ENCODE results near the gene BRSK1. TPM values are rescaled to one million over a fixed set of nuclear protein-coding genes. Genes with fewer than 3 reads are reported as not detected.

The BRSK1 gene
- total and polyA plus RNA-seq, 10 of the 15 experiments (the other 5 are each of a cell fraction or from before 2014, with no cell fraction given): 0.03 to 0.76 (median 0.25) TPM; not detected in 4

DNA sequence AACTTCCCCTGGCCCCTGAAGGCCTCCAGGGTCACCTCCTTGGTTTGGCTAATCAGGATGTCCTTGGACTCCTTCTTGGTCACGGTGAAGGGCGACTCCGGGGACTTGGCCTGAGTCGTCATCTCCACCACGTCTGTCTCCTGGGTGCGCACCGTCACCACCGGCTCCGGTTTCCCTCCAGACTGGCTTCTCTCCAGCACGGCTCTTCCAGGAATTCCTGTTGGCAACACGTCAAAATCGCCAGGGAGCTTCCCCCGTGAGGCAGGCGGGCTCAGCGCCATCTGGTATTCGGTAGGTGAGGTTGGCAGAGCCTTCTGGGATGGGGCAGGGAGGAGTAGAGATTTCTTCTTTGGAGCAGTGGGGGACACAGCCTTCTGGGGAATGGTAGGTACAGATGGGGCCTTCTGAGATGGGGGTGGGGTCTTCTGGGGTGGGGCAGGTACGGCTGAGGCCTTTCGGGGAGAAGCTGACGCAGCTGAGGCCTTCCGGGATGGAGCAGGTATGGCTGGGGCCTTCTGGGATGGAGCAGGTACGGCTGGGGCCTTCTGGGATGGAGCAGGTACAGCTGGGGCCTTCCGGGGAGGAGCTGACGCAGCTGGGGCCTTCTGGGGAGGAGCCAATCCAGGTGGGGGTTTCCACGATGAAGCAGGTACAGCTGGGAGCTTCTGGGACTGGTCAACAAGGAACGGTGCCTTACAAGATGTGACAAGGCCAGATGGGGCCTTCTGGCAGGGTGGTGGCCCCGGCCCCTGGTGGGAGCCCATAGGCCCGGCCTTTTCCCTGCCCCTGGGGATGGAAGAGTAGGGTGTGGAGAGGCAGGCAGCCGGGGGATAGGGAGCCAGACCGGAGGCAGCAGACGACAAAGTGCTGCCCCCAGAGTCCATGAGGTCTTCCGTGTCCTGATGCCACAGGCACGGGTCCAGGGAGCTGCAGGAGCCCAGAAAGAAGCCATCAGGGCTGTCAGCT is 75.4 kb downstream of the BRSK1 start:
- FAIRE-seq (no peak), DNase-seq (ENCODE audit: low read depth, low spot score) (no peak), ATAC-seq (no peak; the same call in 2 of the 3 replicates)
- Histone ChIP-seq H3K79me2 (ENCODE audit: control insufficient read depth, insufficient read depth, low read length) (no peaks in the 10 kb centered on the region), H3K27me3 (replicated peaks in 1 of 2; ENCODE audit: control insufficient read depth in 2 of 2, insufficient read depth in 2 of 2, low read length in 1 of 2) (peaks cover 0 to 6% of the 10 kb centered on the region in 2 experiments; a peak in 3 of 4 replicates), H3K9ac (ENCODE audit: control insufficient read depth, insufficient read depth, low read length) (no peak overlapping the region), H3K4me2 (ENCODE audit: control insufficient read depth, insufficient read depth) (no peak overlapping the region), H3K36me3 (ENCODE audit: control insufficient read depth in 2 of 2, insufficient read depth in 2 of 2, low read length in 1 of 2) (no peaks in the 10 kb centered on the region), H3K4me1 (ENCODE audit: control insufficient read depth, insufficient read depth, low read length) (no peaks in the 10 kb centered on the region), H4K20me1 (ENCODE audit: control insufficient read depth, insufficient read depth) (no peaks in the 10 kb centered on the region), H3K4me3 (no peak overlapping the region), H3K9me3 (replicated peaks; ENCODE audit: control insufficient read depth, insufficient read depth, low read length) (no peaks in the 10 kb centered on the region), H3K27ac (ENCODE audit: control insufficient read depth, insufficient read depth) (no peak overlapping the region), H2AFZ (ENCODE audit: control insufficient read depth, low read depth, low read length) (no peak overlapping the region)
- TF ChIP-seq CBX3 (IDR thresholded peaks at IDR 0.05; ENCODE audit: borderline replicate concordance, low read depth) (no peak), SPI1 (IDR thresholded peaks at IDR 0.05; ENCODE audit: borderline replicate concordance, insufficient read depth, low read depth, low read length) (no peak), TCF12 (IDR thresholded peaks at IDR 0.05; ENCODE audit: low read depth, low read length) (no peak), RB1 (IDR thresholded peaks at IDR 0.05; ENCODE audit: borderline replicate concordance) (no peak), DPF2 (IDR thresholded peaks at IDR 0.05) (no peak), NR2F1 (conservative IDR thresholded peaks at IDR 0.05) (no peak)
- in situ Hi-C loops (cut with MboI) (no loop called here), intact Hi-C loops (cut with micrococcal nuclease; ENCODE audit: unreplicated experiment) (no loop called here)
- ChIA-PET POLR2A (interaction anchor here (0.7 kb wide), 1 partner anchor 34 kb away, joined by 4 read pairs; the partner anchor contains the start of gene TMEM150B), SMC1A (ENCODE audit: uncharacterized antibody, unreplicated experiment) (no interaction called here), CTCF (no interaction called here), RAD21 (ENCODE audit: unreplicated experiment) (interaction anchor here (1.3 kb wide), 1 partner anchor 20 kb away, joined by 3 read pairs; the partner anchor contains the start of gene KMT5C)
- WGBS (ENCODE audit: insufficient coverage, insufficient replicate concordance, low lambda C conversion rate, missing lambda C conversion rate): 43% methylated on average over 28 of the region's 32 CpGs
- no TSS peak for BruUV-seq (replicated peaks)

DNA sequence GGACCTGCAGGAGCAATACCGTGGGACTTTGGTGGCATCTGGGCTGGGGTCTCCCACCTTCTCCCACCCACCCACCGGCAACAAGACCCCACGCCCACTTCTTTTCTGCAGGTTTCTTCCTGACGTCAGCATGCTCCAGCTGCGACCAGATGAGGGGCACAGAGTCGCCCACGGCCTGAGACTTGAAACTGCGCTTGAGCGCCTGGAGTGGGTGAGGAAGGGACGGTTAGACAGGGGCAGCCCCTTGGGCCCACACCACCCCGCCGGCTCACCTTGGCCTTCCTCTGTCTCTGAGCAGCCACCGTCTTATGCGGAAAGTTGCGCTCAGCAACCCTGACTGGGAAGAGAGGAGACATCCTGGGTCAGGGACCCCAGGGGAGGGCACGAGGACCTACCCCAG is 77.1 kb downstream of the BRSK1 start:
- Histone ChIP-seq H3K4me3 (no peak overlapping the region), H2AFZ (ENCODE audit: control insufficient read depth, low read depth, low read length) (no peak overlapping the region), H3K9ac (ENCODE audit: control insufficient read depth, insufficient read depth, low read length) (no peak overlapping the region), H4K20me1 (ENCODE audit: control insufficient read depth, insufficient read depth) (no peaks in the 10 kb centered on the region), H3K36me3 (ENCODE audit: control insufficient read depth in 2 of 2, insufficient read depth in 2 of 2, low read length in 1 of 2) (no peaks in the 10 kb centered on the region), H3K27me3 (replicated peaks in 1 of 2; ENCODE audit: control insufficient read depth in 2 of 2, insufficient read depth in 2 of 2, low read length in 1 of 2) (peaks cover 0 to 3% of the 10 kb centered on the region in 2 experiments; a peak in 2 of 4 replicates), H3K9me3 (replicated peaks; ENCODE audit: control insufficient read depth, insufficient read depth, low read length) (no peaks in the 10 kb centered on the region), H3K79me2 (ENCODE audit: control insufficient read depth, insufficient read depth, low read length) (no peaks in the 10 kb centered on the region), H3K4me1 (ENCODE audit: control insufficient read depth, insufficient read depth, low read length) (no peaks in the 10 kb centered on the region), H3K4me2 (ENCODE audit: control insufficient read depth, insufficient read depth) (no peak overlapping the region), H3K27ac (ENCODE audit: control insufficient read depth, insufficient read depth) (no peak overlapping the region)
- no peak for FAIRE-seq
- DNase-seq (ENCODE audit: low read depth, low spot score): no peak
- RAD21 ChIA-PET (ENCODE audit: unreplicated experiment): no interaction called here
- in situ Hi-C loops (cut with MboI) (no loop called here), intact Hi-C loops (cut with micrococcal nuclease; ENCODE audit: unreplicated experiment) (no loop called here)
- SMC1A ChIA-PET (ENCODE audit: uncharacterized antibody, unreplicated experiment): no interaction called here
- CTCF ChIA-PET: interaction anchor here (1.0 kb wide), 1 partner anchor 146 kb away, joined by 3 read pairs; no protein-coding TSS in a partner anchor
- POLR2A ChIA-PET: no interaction called here
- ATAC-seq: no peak
- WGBS (ENCODE audit: insufficient coverage, insufficient replicate concordance, low lambda C conversion rate, missing lambda C conversion rate): 62% methylated on average over 15 of the region's 16 CpGs
- BruUV-seq (replicated peaks): no TSS peak
- no peak for TF ChIP-seq MXI1 (IDR thresholded peaks at IDR 0.05; ENCODE audit: low read depth, low read length)
- TF ChIP-seq, protein P1, sequence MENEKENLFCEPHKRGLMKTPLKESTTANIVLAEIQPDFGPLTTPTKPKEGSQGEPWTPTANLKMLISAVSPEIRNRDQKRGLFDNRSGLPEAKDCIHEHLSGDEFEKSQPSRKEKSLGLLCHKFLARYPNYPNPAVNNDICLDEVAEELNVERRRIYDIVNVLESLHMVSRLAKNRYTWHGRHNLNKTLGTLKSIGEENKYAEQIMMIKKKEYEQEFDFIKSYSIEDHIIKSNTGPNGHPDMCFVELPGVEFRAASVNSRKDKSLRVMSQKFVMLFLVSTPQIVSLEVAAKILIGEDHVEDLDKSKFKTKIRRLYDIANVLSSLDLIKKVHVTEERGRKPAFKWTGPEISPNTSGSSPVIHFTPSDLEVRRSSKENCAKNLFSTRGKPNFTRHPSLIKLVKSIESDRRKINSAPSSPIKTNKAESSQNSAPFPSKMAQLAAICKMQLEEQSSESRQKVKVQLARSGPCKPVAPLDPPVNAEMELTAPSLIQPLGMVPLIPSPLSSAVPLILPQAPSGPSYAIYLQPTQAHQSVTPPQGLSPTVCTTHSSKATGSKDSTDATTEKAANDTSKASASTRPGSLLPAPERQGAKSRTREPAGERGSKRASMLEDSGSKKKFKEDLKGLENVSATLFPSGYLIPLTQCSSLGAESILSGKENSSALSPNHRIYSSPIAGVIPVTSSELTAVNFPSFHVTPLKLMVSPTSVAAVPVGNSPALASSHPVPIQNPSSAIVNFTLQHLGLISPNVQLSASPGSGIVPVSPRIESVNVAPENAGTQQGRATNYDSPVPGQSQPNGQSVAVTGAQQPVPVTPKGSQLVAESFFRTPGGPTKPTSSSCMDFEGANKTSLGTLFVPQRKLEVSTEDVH (IDR thresholded peaks at IDR 0.05; ENCODE audit: low read depth, partially characterized antibody): no peak
- no peak for TF ChIP-seq ZNF384 (IDR thresholded peaks at IDR 0.05; ENCODE audit: borderline replicate concordance, low read depth, low read length)
- no peak for TF ChIP-seq SRF (IDR thresholded peaks at IDR 0.05; ENCODE audit: low read depth in 2 of 2, low read length in 2 of 2)
- TF ChIP-seq MYC (IDR thresholded peaks at IDR 0.05; ENCODE audit: insufficient read depth, insufficient read length, insufficient replicate concordance, low read length, severe bottlenecking): no peak
- TF ChIP-seq CREM (IDR thresholded peaks at IDR 0.05; ENCODE audit: low read depth): no peak
- no peak for TF ChIP-seq NFXL1 (IDR thresholded peaks at IDR 0.05; ENCODE audit: borderline replicate concordance)
- no peak for TF ChIP-seq ZZZ3 (IDR thresholded peaks at IDR 0.05; ENCODE audit: control insufficient read depth, insufficient read length, low read depth)
- no peak for TF ChIP-seq TCF12 (IDR thresholded peaks at IDR 0.05; ENCODE audit: low read depth, low read length)
